ENCODE measurements around the gene TM4SF1.

DNA sequence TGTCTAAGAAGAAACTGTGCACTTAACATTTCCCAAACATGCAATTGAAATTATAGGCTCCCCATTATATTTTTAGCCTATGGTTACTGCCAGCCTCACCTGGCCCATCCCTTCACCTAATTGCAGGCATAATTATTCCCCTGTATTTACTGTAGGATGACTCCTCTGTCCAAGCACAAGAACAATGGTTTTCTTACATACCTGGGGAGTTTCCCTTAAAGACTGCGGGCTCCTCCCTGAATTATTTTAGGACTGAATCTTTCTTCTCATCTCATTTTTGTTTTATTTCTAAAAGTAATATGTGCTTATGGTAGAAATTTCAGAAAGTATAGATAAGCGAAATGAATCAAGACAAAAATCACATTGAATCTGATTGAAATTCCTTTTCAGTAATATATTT, 11.4 kb downstream of the TM4SF1 start:
- TF ChIP-seq, protein P1, sequence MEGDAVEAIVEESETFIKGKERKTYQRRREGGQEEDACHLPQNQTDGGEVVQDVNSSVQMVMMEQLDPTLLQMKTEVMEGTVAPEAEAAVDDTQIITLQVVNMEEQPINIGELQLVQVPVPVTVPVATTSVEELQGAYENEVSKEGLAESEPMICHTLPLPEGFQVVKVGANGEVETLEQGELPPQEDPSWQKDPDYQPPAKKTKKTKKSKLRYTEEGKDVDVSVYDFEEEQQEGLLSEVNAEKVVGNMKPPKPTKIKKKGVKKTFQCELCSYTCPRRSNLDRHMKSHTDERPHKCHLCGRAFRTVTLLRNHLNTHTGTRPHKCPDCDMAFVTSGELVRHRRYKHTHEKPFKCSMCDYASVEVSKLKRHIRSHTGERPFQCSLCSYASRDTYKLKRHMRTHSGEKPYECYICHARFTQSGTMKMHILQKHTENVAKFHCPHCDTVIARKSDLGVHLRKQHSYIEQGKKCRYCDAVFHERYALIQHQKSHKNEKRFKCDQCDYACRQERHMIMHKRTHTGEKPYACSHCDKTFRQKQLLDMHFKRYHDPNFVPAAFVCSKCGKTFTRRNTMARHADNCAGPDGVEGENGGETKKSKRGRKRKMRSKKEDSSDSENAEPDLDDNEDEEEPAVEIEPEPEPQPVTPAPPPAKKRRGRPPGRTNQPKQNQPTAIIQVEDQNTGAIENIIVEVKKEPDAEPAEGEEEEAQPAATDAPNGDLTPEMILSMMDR (IDR thresholded peaks at IDR 0.05): no peak
- TF ChIP-seq POLR2A (IDR thresholded peaks at IDR 0.05): no peak
